ENCODE measurements around the gene CYCS.

GRCh38 chr7:25119102-25119501 lies 6.0 kb downstream of the CYCS start:
- TF ChIP-seq, protein P1, sequence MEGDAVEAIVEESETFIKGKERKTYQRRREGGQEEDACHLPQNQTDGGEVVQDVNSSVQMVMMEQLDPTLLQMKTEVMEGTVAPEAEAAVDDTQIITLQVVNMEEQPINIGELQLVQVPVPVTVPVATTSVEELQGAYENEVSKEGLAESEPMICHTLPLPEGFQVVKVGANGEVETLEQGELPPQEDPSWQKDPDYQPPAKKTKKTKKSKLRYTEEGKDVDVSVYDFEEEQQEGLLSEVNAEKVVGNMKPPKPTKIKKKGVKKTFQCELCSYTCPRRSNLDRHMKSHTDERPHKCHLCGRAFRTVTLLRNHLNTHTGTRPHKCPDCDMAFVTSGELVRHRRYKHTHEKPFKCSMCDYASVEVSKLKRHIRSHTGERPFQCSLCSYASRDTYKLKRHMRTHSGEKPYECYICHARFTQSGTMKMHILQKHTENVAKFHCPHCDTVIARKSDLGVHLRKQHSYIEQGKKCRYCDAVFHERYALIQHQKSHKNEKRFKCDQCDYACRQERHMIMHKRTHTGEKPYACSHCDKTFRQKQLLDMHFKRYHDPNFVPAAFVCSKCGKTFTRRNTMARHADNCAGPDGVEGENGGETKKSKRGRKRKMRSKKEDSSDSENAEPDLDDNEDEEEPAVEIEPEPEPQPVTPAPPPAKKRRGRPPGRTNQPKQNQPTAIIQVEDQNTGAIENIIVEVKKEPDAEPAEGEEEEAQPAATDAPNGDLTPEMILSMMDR (IDR thresholded peaks at IDR 0.05), result no peak
- TF ChIP-seq POLR2A (IDR thresholded peaks at IDR 0.05), result no peak
